Keratinocyte (primary cell): ENCODE measurements around the gene SLC36A3. TPM values are rescaled to one million over a fixed set of nuclear protein-coding genes. Genes with fewer than 3 reads are reported as not detected.
A peak's percentile ranks its signal among the peaks of the same experiment; 100 is the strongest.

Experiments used
- DNase-seq: peaks from one replicate; pipeline ENCODE4 v3.0.0-alpha.2; 2011; ENCODE audit warnings: low read depth, missing footprints, low spot score
- FAIRE-seq: peaks from 2 replicates; lab custom pipeline; 2011; peaks lifted over from hg19 to GRCh38; lab: Jason Lieb, UNC
- H2AFZ ChIP-seq: 2 replicates; pipeline ENCODE4 v1.6.0; 2012; ENCODE audit warnings: low read length, control low read depth, inconsistent platforms; ENCODE audit not compliant: control insufficient read depth
- H3K27ac ChIP-seq: 2 replicates; pipeline ENCODE4 v1.5.1; 2011; ENCODE audit warnings: low read length; ENCODE audit not compliant: control insufficient read depth, insufficient read depth
- H3K27me3 ChIP-seq: 3 replicates; pipeline ENCODE4 v1.6.0; 2011; ENCODE audit warnings: low read length; ENCODE audit not compliant: control insufficient read depth, insufficient read depth; ENCODE audit errors: extremely low read depth
- H3K36me3 ChIP-seq, 2 experiments: 2 replicates in 1 of 2; 3 replicates in 1 of 2; pipeline ENCODE4 v1.5.1; 2011; ENCODE audit warnings: low read length in 2 of 2, mild to moderate bottlenecking in 1 of 2; ENCODE audit not compliant: control insufficient read depth in 2 of 2, insufficient read depth in 2 of 2; ENCODE audit errors: extremely low read depth in 1 of 2
- H3K4me1 ChIP-seq: 3 replicates; pipeline ENCODE4 v1.5.1; 2011; ENCODE audit warnings: low read length; ENCODE audit not compliant: control insufficient read depth, insufficient read depth; ENCODE audit errors: extremely low read depth
- H3K4me2 ChIP-seq: 3 replicates; pipeline ENCODE4 v1.6.0; 2011; ENCODE audit warnings: low read depth, low read length; ENCODE audit not compliant: control insufficient read depth, insufficient read depth; ENCODE audit errors: extremely low read depth
- H3K4me3 ChIP-seq, 3 experiments: fragments of 200-600 bp in 1 of 3; sonication (generic) in 1 of 3; 2 replicates in 2 of 3; 3 replicates in 1 of 3; pipeline ENCODE4 v1.5.1; 2011 to 2016; ENCODE audit warnings: low read length in 3 of 3, mild to moderate bottlenecking in 3 of 3, control low read depth in 2 of 3, inconsistent platforms in 1 of 3, low read depth in 1 of 3, mixed read lengths in 1 of 3, mixed run types in 1 of 3, moderate library complexity in 1 of 3; ENCODE audit not compliant: control insufficient read depth in 2 of 3, insufficient read depth in 2 of 3; ENCODE audit errors: extremely low read depth in 1 of 3
- H3K79me2 ChIP-seq: 2 replicates; pipeline ENCODE4 v1.6.0; 2012; ENCODE audit warnings: low read length; ENCODE audit not compliant: control insufficient read depth, insufficient read depth
- H3K9ac ChIP-seq: 3 replicates; pipeline ENCODE4 v1.6.0; 2011; ENCODE audit warnings: low read length; ENCODE audit not compliant: control insufficient read depth, insufficient read depth; ENCODE audit errors: extremely low read depth
- H3K9me1 ChIP-seq: 3 replicates; pipeline ENCODE4 v1.6.0; 2011; ENCODE audit warnings: low read length; ENCODE audit not compliant: control insufficient read depth, insufficient read depth; ENCODE audit errors: extremely low read depth
- H3K9me3 ChIP-seq: 2 replicates; pipeline ENCODE4 v1.5.1; 2012; ENCODE audit warnings: low read depth, low read length; ENCODE audit not compliant: control insufficient read depth
- H4K20me1 ChIP-seq: 3 replicates; pipeline ENCODE4 v1.6.0; 2011; ENCODE audit warnings: low read length; ENCODE audit not compliant: control insufficient read depth, insufficient read depth; ENCODE audit errors: extremely low read depth
- EZH2 ChIP-seq: IDR thresholded peaks from one replicate; pipeline ENCODE4 v1.6.1; 2012; ENCODE audit warnings: inconsistent platforms, mild to moderate bottlenecking, low read length, moderate library complexity
- dilution Hi-C: fragments of 300-500 bp; cut with MboI; formaldehyde crosslinking; loops from one replicate; pipeline ENCODE4 v1.7.0; 2020; ENCODE audit warnings: low sequenced_read_pairs; ENCODE audit not compliant: extremely low pct_ligation_motif_present
- polyA plus RNA-seq, 5 experiments: library from polyadenylated mRNA; depleted of rRNA in 3 of 5; stranded (reverse) in 3 of 5; stranded (forward) in 1 of 5; unstranded in 1 of 5; fragments of >200 nt; gene quantifications; 1 replicate in 1 of 5; 2 replicates in 3 of 5; 3 replicates in 1 of 5; pipeline versions ENCODE4 v1.2.1 to v1.2.3, GENCODE V29; 2011 to 2012; ENCODE audit warnings: missing spikeins in 2 of 5, low read depth in 1 of 5, low replicate concordance in 1 of 5
- TF ChIP-seq, protein P1 (sequence below), 3 experiments: IDR thresholded peaks in 1 of 3; conservative IDR thresholded peaks in 1 of 3; optimal IDR thresholded peaks in 1 of 3; 2 replicates in 2 of 3; 3 replicates in 1 of 3; pipeline versions ENCODE3 to v1.5.1; 2011; ENCODE audit warnings: low read length in 3 of 3, mild to moderate bottlenecking in 3 of 3, moderate library complexity in 2 of 3, control low read depth in 1 of 3, inconsistent platforms in 1 of 3; ENCODE audit not compliant: insufficient read depth in 2 of 3; ENCODE audit errors: extremely low read depth in 1 of 3

SLC36A3 gene
- polyA plus RNA-seq, 1 donor (not counting 4 experiments of a cell fraction or from before 2014, with no cell fraction given), result not detected

DNA sequence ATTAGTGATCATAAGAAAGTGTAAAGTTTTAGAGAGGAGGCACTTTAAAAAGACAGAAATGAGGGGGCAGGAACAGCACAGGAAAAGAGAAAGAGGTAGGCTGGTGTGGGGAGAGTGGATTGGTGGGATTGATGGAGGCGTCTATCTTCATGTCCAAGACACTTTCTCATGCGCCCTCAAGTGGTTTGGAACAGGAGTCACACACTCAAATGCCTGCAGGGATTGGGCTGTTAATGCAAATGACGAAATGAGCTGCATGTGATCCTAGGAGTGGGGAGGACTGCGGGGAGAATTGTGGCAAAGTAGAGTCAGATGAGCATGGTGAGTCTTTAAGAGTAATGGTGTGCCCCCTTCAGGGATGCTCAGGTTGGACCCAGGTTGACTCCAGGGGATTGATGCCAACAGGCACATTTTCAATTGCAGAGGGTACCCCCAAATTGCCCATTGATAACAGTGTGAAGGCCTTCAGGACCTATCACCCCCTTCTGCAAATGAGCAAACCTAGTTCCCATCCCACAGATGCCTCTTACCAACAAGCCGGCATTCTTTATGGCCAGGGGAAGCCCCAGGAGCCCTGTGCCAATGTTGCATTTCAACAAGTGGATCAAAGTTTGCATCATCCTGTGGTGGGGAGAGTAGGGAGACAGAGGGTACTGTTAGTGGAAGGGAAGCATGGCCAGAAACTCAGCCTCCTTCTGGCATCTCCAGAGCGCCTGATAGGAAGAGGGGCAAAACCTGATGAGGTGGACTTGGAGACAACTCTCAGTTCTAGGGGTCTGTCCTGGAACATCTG is 5.3 kb downstream of the SLC36A3 start:
- no peak overlapping the region for H3K4me3 ChIP-seq
- no peaks in the 10 kb centered on the region for H3K36me3 ChIP-seq
- H3K79me2 ChIP-seq, result no peaks in the 10 kb centered on the region
- H3K9ac ChIP-seq, result no peak overlapping the region
- peaks cover under 1% of the 10 kb centered on the region for H3K27me3 ChIP-seq
- no peak overlapping the region for H3K4me2 ChIP-seq
- dilution Hi-C loops, result no loop called here
- no peaks in the 10 kb centered on the region for H3K9me3 ChIP-seq
- H3K27ac ChIP-seq, result no peak overlapping the region
- no peak for DNase-seq
- H2AFZ ChIP-seq, result no peak overlapping the region
- H3K9me1 ChIP-seq, result no peaks in the 10 kb centered on the region
- peaks cover 18% of the 10 kb centered on the region for H3K4me1 ChIP-seq
- TF ChIP-seq, protein P1, sequence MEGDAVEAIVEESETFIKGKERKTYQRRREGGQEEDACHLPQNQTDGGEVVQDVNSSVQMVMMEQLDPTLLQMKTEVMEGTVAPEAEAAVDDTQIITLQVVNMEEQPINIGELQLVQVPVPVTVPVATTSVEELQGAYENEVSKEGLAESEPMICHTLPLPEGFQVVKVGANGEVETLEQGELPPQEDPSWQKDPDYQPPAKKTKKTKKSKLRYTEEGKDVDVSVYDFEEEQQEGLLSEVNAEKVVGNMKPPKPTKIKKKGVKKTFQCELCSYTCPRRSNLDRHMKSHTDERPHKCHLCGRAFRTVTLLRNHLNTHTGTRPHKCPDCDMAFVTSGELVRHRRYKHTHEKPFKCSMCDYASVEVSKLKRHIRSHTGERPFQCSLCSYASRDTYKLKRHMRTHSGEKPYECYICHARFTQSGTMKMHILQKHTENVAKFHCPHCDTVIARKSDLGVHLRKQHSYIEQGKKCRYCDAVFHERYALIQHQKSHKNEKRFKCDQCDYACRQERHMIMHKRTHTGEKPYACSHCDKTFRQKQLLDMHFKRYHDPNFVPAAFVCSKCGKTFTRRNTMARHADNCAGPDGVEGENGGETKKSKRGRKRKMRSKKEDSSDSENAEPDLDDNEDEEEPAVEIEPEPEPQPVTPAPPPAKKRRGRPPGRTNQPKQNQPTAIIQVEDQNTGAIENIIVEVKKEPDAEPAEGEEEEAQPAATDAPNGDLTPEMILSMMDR (optimal IDR thresholded peaks at IDR 0.05 in 1 of 3, IDR thresholded peaks at IDR 0.05 in 1 of 3, conservative IDR thresholded peaks at IDR 0.05 in 1 of 3; ENCODE audit: extremely low read depth in 1 of 3, insufficient read depth in 2 of 3, low read length in 3 of 3), result peak; percentile 61 to 77 (median 62)
- no peak for TF ChIP-seq EZH2
- FAIRE-seq, result peak; percentile 44
- no peaks in the 10 kb centered on the region for H4K20me1 ChIP-seq

DNA sequence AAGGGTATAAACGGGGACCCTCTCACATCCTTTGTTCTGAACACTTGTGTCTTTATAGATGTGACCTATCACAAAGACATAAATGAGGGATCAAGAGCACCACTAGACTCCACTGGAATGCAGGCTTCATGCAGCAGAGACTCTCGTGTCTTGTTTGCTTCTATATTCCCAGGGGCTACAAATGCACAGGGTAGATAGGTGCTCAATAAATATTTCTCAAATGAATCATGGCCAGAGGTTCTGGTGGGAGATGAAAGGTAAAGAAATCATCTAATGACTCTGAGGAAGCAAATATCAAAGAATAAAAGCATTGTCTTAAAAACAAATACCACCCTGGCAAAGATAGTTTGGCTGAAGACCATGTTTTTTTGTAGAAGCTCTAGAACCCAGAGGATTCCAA is 6.6 kb downstream of the SLC36A3 start:
- peak overlapping the region; percentile 42 for H3K4me2 ChIP-seq
- H3K27me3 ChIP-seq, result no peaks in the 10 kb centered on the region
- H3K9ac ChIP-seq, result no peak overlapping the region
- H3K27ac ChIP-seq, result no peak overlapping the region
- DNase-seq (no peak), FAIRE-seq (no peak)
- H3K4me3 ChIP-seq, result no peak overlapping the region
- no peaks in the 10 kb centered on the region for H4K20me1 ChIP-seq
- dilution Hi-C loops, result no loop called here
- H3K4me1 ChIP-seq, result peaks cover 16% of the 10 kb centered on the region
- H3K79me2 ChIP-seq, result no peaks in the 10 kb centered on the region
- H2AFZ ChIP-seq, result no peak overlapping the region
- H3K9me1 ChIP-seq, result no peaks in the 10 kb centered on the region
- TF ChIP-seq, protein P1 (optimal IDR thresholded peaks at IDR 0.05 in 1 of 3, IDR thresholded peaks at IDR 0.05 in 1 of 3, conservative IDR thresholded peaks at IDR 0.05 in 1 of 3; ENCODE audit: extremely low read depth in 1 of 3, insufficient read depth in 2 of 3, low read length in 3 of 3), result no peak
- TF ChIP-seq EZH2, result no peak
- no peaks in the 10 kb centered on the region for H3K9me3 ChIP-seq
- H3K36me3 ChIP-seq, result no peaks in the 10 kb centered on the region
